Activated naive CD4-positive, alpha-beta T cell treated with anti-CD3 and anti-CD28 coated beads, Interleukin-2, amount 10 ng/mL, durations not matched to agents 7 days and 5 days (primary cell): ENCODE measurements around the gene SORCS2.

Experiments used
- CTCF ChIA-PET: fragments of 350-600 bp; sonication (Branson Sonifier 250); formaldehyde crosslinking; loops from one replicate; lab custom pipeline; 2021; ENCODE audit warnings: antibody characterized with exemption; lab: Charles Lee
- DNase-seq: peaks from one replicate; pipeline ENCODE4 v3.0.0-alpha.2; 2020
- H3K27ac Mint-ChIP-seq: one replicate; pipeline ENCODE4 v1.8.0; 2021; ENCODE audit warnings: mild to moderate bottlenecking, moderate library complexity, mixed read lengths
- H3K27me3 Mint-ChIP-seq: one replicate; pipeline ENCODE4 v1.8.0; 2021; ENCODE audit warnings: mild to moderate bottlenecking, mixed read lengths
- H3K36me3 Mint-ChIP-seq: one replicate; pipeline ENCODE4 v1.8.0; 2021; ENCODE audit warnings: mixed read lengths
- H3K4me1 Mint-ChIP-seq: one replicate; pipeline ENCODE4 v1.8.0; 2021; ENCODE audit warnings: mixed read lengths
- H3K4me3 Mint-ChIP-seq: one replicate; pipeline ENCODE4 v1.8.0; 2021; ENCODE audit warnings: mild to moderate bottlenecking, moderate library complexity, mixed read lengths
- H3K9me3 Mint-ChIP-seq: one replicate; pipeline ENCODE4 v1.8.0; 2021; ENCODE audit warnings: mixed read lengths

The SORCS2 gene

DNA sequence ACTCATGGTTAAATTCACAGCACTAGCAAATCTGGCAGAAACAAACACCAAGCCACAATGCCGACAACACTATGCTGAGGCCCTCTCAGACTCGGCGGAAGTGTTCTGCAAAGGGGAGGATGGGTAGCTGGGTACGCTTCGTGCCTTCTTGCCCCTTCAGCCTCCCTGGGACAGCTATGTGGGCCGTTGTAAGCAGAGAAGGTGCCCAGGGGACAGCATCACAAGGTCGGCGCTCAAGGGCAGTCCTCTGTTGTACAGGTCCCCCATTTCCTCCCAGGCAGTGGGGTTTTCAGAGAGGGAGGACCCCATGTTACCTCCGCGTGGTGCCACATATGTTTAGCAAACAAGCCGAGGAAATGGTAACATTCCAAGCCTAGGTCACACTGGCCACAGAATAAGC lies 573.7 kb downstream of the SORCS2 start:
- Mint-ChIP-seq H3K4me3 (no peak overlapping the region), H3K4me1 (peaks cover 24% of the 10 kb centered on the region), H3K36me3 (peaks cover 15% of the 10 kb centered on the region), H3K9me3 (no peaks in the 10 kb centered on the region), H3K27me3 (no peaks in the 10 kb centered on the region), H3K27ac (no peak overlapping the region)
- CTCF ChIA-PET, result interaction anchor here (7.5 kb wide), 1 partner anchor 37 kb away, joined by 99 read pairs; no protein-coding TSS in a partner anchor
- no peak for DNase-seq

DNA sequence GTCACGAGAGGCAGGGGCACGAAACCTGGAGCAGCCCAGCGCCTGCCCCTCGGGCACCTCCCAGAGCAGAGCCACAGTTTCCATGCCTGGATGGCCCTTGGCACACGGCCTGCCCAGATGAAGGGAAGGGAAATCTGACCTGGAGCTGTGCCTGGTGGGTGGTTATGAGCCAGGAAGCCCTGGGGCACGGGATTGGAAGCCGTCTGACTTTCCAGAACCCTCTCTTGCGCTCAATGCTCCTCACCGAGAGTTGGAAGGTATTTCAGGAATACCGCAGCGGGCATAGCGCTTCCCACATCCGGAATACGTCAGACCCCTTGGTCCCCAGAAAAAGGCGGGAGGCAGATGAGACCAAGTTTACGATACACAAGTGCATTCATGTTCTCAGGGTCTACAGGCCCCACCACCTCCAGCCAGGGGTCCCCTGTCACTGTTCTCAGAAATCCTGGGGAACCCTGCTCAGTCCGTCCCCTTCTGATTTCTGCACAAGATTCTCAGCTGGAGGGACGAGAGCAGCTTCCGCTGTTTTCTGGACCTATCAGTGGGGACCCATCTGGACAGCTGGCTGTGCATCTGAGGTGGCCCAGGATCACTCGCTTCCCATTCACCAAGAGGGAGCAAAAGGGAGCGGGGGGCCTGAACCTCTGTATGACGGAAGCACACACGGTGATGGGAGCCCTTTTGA lies 574.5 kb downstream of the SORCS2 start:
- DNase-seq, result no peak
- Mint-ChIP-seq H3K9me3 (no peaks in the 10 kb centered on the region), H3K4me3 (no peak overlapping the region), H3K36me3 (peaks cover 15% of the 10 kb centered on the region), H3K27ac (no peak overlapping the region), H3K4me1 (peaks cover 26% of the 10 kb centered on the region), H3K27me3 (no peaks in the 10 kb centered on the region)
- CTCF ChIA-PET, result interaction anchor here (7.5 kb wide), 1 partner anchor 36 kb away, joined by 99 read pairs; no protein-coding TSS in a partner anchor

DNA sequence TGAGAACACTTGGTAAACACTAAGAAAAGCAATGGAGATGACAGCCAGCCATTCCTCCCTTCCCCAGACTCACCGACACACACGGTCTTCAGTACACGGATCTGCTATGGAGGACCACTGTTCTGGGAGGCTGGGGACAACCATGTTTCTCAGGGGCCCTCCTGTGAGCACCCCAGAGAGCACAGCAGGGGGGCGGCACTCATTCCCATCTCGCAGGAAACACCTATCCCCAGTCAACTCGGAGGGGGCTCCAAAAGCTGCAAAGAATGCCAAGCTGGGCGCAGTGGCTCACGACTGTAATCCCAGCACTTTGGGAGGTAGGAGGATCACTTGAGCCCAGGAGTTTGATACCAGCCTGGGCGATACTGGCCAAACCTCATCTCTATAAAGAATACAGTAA lies 575.2 kb downstream of the SORCS2 start:
- no peaks in the 10 kb centered on the region for H3K9me3 Mint-ChIP-seq
- peaks cover 22% of the 10 kb centered on the region for H3K36me3 Mint-ChIP-seq
- DNase-seq, result no peak
- H3K4me1 Mint-ChIP-seq, result peaks cover 29% of the 10 kb centered on the region
- no peaks in the 10 kb centered on the region for H3K27me3 Mint-ChIP-seq
- H3K27ac Mint-ChIP-seq, result no peak overlapping the region
- no peak overlapping the region for H3K4me3 Mint-ChIP-seq
- CTCF ChIA-PET, result interaction anchor here (2.3 to 7.5 kb wide), 4 partner anchors 6 to 220 kb away, joined by 5 to 99 read pairs (median 24); no protein-coding TSS in a partner anchor

DNA sequence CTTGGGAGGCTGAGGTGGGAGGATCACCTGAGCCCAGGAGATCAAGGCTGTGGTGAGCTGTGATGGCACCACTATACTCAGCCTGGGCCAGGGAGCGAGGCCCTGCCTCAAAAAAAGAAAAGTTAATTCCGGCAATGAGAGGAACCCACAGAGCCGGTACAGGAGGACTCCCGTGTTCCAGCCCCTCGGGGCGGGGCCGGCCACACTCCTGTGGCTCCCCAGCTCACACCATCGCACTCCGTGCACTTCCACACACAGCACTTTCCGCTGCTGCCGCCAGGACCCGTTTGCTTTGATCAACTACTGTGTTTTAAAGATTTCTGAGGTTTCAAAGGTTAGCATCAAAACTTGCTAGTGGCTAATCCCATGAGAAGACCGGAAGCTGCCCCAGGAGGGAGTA lies 575.6 kb downstream of the SORCS2 start:
- no peak for DNase-seq
- H3K4me3 Mint-ChIP-seq, result no peak overlapping the region
- peaks cover 29% of the 10 kb centered on the region for H3K4me1 Mint-ChIP-seq
- H3K9me3 Mint-ChIP-seq, result no peaks in the 10 kb centered on the region
- H3K27me3 Mint-ChIP-seq, result no peaks in the 10 kb centered on the region
- CTCF ChIA-PET, result interaction anchor here (2.3 to 7.5 kb wide), 4 partner anchors 7 to 220 kb away, joined by 5 to 99 read pairs (median 24); no protein-coding TSS in a partner anchor
- H3K27ac Mint-ChIP-seq, result no peak overlapping the region
- peaks cover 24% of the 10 kb centered on the region for H3K36me3 Mint-ChIP-seq

DNA sequence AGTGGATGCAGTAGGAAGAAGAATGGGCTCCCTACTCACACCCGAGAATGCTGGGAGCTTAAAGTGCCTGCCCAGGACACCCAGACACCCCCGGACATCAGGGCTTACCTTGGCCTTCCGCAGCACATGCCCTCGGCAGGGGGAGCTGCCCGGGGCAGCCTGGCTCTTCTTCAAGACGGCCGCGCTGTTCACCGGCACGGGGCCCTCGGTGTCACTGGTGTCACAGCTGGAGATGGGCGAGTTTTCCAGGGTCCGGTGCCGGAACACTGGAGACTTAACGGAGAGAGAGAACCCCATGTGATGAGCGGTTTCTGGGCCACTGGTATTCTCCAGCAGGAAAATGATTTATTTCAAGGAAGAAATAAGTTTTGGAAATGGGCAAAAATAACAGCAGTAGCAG lies 576.4 kb downstream of the SORCS2 start:
- no peak overlapping the region for H3K4me3 Mint-ChIP-seq
- no peak overlapping the region for H3K27ac Mint-ChIP-seq
- H3K36me3 Mint-ChIP-seq, result peaks cover 30% of the 10 kb centered on the region
- H3K9me3 Mint-ChIP-seq, result no peaks in the 10 kb centered on the region
- DNase-seq, result no peak
- H3K27me3 Mint-ChIP-seq, result no peaks in the 10 kb centered on the region
- peaks cover 29% of the 10 kb centered on the region for H3K4me1 Mint-ChIP-seq
- CTCF ChIA-PET, result interaction anchor here (0.6 to 7.5 kb wide), 5 partner anchors 8 to 219 kb away, joined by 4 to 99 read pairs (median 16); no protein-coding TSS in a partner anchor

DNA sequence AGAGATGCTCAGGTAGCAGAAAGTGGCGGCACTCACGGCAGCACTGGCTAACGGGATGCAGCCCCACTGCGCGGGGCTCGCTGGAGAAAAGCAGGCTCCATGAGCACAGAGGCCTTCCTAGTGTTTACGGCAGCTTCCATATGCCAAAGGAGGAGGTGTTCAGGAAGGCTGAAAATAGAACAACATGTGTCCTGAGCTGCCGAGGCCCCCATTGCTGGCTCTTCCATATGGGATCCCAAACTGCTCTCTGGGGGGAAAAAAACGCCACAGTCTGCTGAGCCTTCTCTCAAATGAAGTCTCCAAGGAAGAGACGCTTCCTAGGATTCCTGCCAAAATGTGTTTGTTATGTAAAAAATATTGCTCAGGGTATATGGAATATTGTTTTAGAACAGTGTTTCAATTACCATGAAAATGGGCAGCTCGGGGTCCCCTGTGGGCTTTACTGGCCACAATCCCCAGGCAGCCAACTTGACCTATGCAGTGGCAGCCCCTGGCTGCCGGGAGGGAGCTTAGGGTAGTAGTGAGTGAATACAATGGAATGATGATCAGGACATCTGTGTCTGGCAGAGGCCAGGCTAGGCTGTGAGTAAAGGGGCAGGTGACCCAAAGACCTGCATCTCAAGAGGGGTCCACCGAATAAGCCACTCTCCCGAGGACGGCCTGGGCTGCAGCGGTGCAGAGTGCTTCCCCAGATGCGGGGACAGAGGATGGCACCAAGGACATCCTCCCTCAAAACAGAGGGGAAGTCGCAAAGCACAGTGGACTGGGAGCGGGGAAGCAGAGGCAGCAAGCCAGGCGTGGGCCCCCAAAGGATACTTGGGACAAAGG lies 577.3 kb downstream of the SORCS2 start:
- H3K36me3 Mint-ChIP-seq, result peaks cover 30% of the 10 kb centered on the region
- peak overlapping the region; percentile 84 for H3K27ac Mint-ChIP-seq
- H3K4me1 Mint-ChIP-seq, result peaks cover 29% of the 10 kb centered on the region
- no peaks in the 10 kb centered on the region for H3K9me3 Mint-ChIP-seq
- no peak overlapping the region for H3K4me3 Mint-ChIP-seq
- H3K27me3 Mint-ChIP-seq, result no peaks in the 10 kb centered on the region
- DNase-seq, result no peak
- CTCF ChIA-PET, result interaction anchor here (0.6 to 7.5 kb wide), 8 partner anchors 9 to 218 kb away, joined by 3 to 99 read pairs (median 5); no protein-coding TSS in a partner anchor

DNA sequence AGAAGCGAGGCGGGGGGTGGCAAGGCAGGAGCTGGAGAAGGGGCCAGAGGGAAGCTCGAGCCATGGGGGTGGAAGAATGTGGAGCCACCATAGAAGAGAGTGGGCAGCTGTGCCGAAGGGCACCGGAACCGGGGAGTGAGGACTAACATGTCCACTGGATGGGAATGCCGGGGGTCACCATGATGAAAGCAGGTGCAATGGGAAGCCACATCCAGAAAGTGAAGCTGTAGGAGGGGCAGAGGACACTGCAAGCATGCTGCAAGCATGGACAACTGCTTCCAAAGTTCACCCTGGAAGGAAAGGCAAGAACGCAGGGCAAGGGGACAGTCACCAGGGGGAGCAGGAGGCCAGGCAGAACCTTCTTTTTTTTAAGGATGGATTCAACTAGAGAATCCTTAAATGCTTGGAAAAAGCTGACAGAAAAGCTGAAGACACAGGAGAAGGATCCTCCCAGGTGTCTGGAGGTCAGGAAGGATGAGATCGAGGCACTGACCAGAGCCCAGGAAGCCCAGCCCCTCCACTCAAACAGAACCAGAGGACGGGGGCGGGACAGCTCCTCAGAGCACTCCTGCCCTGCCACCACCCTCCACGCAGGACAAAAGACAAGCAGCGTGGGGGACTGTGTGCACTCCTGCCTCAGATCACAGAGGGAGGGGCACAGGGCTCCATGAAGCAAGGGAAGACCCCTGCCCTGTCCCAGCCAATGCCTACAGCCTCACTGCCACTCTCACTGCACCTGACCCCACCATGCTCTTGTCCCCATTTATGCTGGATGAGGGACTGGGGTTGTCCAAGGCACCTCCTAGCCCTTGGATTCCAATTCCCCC lies 578.1 kb downstream of the SORCS2 start:
- DNase-seq, result peak; percentile 52

DNA sequence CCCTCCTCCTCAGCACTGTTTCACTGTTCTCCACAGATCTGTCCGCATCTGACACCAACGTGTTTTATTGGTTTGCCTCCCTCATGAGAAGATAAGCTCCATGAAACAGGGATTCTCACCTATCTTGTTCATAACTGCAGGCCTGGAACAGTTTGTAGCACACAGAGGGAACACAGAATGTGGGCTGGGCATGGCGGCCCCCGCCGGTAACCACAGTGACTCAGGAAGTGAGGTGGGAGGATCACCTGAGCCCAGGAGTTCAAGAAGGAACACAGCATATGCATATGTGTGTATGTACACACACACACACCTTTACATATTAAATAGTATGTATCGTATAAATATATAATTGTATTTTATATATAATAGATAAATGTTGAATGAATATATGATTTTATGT lies 578.7 kb downstream of the SORCS2 start:
- CTCF ChIA-PET, result interaction anchor here (0.7 to 7.5 kb wide), 10 partner anchors 8 to 217 kb away, joined by 3 to 99 read pairs (median 4); no protein-coding TSS in a partner anchor
- no peaks in the 10 kb centered on the region for H3K9me3 Mint-ChIP-seq
- H3K36me3 Mint-ChIP-seq, result peaks cover 30% of the 10 kb centered on the region
- no peaks in the 10 kb centered on the region for H3K27me3 Mint-ChIP-seq
- peak overlapping the region; percentile 84 for H3K27ac Mint-ChIP-seq
- peak; percentile 66 for DNase-seq
- H3K4me3 Mint-ChIP-seq, result peak overlapping the region; percentile 63
- H3K4me1 Mint-ChIP-seq, result peaks cover 29% of the 10 kb centered on the region

More for the DNA sequence above, 578.1 kb downstream of the SORCS2 start:
- Mint-ChIP-seq H3K27ac (peak overlapping the region; percentile 84), H3K36me3 (peaks cover 30% of the 10 kb centered on the region), H3K4me1 (peaks cover 29% of the 10 kb centered on the region), H3K27me3 (no peaks in the 10 kb centered on the region), H3K4me3 (peak overlapping the region; percentile 63), H3K9me3 (no peaks in the 10 kb centered on the region)
- CTCF ChIA-PET, result interaction anchor here (0.7 to 7.5 kb wide), 10 partner anchors 9 to 217 kb away, joined by 3 to 99 read pairs (median 4); no protein-coding TSS in a partner anchor

DNA sequence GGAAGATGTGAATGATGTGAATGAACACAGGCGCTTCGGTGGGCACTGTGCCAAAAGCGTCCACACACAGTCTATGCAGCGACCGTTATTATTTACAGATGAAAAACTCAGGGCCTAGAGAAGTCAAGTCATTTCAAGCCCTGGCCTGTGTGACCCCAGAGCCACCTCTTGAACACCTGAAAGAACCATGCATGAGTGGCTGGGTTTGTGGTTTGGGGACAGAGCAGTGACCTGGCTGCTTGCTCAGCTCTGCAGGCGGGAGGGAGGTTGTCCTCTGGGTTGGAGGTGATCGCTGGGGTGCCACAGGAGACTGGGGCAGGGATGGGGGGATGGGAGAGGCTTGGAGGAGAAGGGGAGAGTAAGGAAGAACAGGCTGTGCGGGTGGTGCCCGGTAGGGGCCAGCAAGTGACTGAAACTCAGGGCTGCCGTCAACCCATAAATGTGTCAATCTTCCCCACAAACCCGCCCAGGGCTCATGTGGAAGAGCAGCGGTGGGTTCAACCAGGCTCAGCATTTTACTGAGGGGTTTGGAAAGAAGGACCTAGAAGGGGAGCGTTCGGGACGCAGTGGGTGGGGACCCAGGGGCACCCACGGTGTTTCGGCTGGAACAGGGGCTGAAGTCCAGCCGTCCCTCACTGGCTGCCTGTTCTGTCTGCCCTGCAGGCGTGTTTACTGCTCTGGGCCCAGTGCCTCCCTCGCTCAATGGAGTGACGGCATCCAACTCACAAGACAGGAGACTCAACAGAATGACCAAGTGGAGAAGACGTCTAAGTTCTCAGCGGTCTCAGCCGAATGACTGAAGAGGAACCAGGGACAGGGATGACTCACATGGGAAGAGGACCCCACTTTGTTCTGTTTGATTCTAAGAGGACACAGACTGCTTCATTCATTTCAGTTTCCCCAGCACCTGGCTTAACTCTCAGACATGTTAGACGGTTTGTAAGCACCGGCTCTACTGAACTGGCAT lies 579.5 kb downstream of the SORCS2 start:
- H3K4me3 Mint-ChIP-seq, result no peak overlapping the region
- CTCF ChIA-PET, result interaction anchor here (1.2 to 7.5 kb wide), 10 partner anchors 8 to 216 kb away, joined by 3 to 99 read pairs (median 5); no protein-coding TSS in a partner anchor
- H3K4me1 Mint-ChIP-seq, result peaks cover 30% of the 10 kb centered on the region
- no peak for DNase-seq
- H3K36me3 Mint-ChIP-seq, result peaks cover 32% of the 10 kb centered on the region
- H3K27me3 Mint-ChIP-seq, result no peaks in the 10 kb centered on the region
- H3K27ac Mint-ChIP-seq, result peak overlapping the region; percentile 81
- no peaks in the 10 kb centered on the region for H3K9me3 Mint-ChIP-seq

DNA sequence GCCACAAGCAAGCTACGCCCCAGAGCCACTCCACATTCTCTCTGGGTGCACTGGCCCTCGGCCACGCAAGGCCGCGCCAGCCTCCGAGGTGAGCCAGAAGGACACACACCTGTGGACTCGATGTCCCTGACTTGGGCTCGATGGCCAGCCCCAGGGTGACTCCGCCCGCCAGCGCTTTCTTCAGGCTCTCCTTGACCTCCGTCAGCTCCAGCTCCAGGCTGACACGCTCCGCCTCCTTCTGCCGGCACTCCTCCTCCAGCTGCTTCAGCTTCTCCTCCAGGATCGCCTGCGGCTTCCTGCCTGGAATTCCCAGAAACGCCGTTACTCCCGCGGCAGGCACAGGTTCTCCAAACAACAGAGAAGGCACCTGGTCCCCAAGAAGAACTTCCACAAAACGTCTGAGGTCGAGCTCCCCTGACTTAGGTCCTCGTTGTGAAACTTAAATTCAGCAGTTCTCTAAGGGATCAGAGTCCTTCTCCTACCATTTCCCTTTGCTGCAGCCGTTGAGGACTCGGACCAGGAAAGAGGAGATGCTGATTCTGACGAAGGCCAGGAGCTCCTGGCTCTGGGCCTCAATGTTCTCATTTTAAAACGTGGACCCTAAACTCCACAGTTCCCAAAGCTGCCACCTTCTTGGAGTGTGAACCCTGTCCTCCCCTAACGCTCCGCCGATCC lies 580.5 kb downstream of the SORCS2 start:
- no peaks in the 10 kb centered on the region for H3K27me3 Mint-ChIP-seq
- peaks cover 34% of the 10 kb centered on the region for H3K36me3 Mint-ChIP-seq
- no peak overlapping the region for H3K4me3 Mint-ChIP-seq
- no peak for DNase-seq
- H3K4me1 Mint-ChIP-seq, result peaks cover 37% of the 10 kb centered on the region
- CTCF ChIA-PET, result interaction anchor here (1.2 to 1.5 kb wide), 2 partner anchors 11 to 29 kb away, joined by 4 to 7 read pairs; no protein-coding TSS in a partner anchor
- H3K27ac Mint-ChIP-seq, result peak overlapping the region; percentile 77
- H3K9me3 Mint-ChIP-seq, result no peaks in the 10 kb centered on the region

DNA sequence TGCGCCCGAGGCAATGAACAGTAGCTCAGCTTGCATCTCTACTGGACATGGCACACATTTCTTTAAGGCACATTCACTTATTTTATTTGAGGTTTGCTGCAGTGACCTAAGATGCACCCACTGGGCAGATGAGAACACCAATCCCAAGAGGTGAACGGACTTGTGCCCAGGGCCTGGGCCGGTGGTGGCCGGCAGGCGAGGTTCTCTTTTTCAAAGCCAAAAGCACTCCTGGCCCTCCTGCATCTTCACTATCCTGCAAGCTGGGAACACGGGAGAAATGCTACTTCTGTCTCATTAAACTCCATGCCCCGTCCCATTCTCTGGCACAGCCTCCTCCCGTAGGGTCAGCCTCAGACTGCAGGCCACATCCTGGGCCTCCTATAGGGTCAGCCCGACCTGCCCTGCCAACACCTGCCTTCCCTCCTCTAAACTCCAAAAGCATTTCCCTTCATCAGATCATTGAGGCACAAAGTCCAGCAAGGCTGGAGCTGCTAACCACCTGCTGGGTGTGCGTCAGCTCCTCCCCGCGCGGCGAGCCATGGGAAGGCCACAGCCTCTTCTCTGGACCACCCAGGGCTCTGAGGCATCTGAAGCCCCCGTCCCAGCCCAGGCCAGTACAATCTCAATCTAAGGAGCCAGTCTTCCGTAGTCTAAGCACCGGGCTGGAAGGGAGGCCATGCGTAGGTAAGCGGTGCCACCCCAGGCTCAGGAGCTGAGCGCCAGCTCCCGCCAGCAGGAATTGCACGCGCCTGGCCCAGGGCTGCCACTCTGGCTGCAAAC lies 581.3 kb downstream of the SORCS2 start:
- Mint-ChIP-seq H3K9me3 (no peaks in the 10 kb centered on the region), H3K27ac (peak overlapping the region; percentile 55), H3K27me3 (no peaks in the 10 kb centered on the region), H3K4me1 (peaks cover 40% of the 10 kb centered on the region), H3K4me3 (no peak overlapping the region), H3K36me3 (peaks cover 39% of the 10 kb centered on the region)
- DNase-seq, result no peak
- CTCF ChIA-PET, result interaction anchor here (0.7 to 1.5 kb wide), 2 partner anchors 12 kb away, joined by 3 to 7 read pairs; no protein-coding TSS in a partner anchor
